GM11168 (cell line): ENCODE measurements around the gene SPEG.

Experiments used
- in situ Hi-C: fragments of 300-500 bp; cut with MboI; formaldehyde crosslinking; loops from one replicate; pipeline ENCODE4 v1.12.0; 2022; ENCODE audit warnings: low sequenced_read_pairs; ENCODE audit not compliant: unreplicated experiment

The SPEG gene

DNA sequence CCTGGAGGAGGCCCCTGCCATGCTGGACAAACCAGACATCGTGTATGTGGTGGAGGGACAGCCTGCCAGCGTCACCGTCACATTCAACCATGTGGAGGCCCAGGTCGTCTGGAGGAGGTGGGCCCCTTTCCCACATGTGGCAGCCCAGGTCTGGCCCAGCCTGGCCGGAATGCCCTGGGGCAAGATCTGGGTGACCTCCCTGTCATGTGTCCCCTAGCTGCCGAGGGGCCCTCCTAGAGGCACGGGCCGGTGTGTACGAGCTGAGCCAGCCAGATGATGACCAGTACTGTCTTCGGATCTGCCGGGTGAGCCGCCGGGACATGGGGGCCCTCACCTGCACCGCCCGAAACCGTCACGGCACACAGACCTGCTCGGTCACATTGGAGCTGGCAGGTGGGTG, 38.9 kb downstream of the SPEG start:
- in situ Hi-C loops, result loop anchor here (10.0 kb wide), 1 partner anchor 51 kb away; no protein-coding TSS in a partner anchor

DNA sequence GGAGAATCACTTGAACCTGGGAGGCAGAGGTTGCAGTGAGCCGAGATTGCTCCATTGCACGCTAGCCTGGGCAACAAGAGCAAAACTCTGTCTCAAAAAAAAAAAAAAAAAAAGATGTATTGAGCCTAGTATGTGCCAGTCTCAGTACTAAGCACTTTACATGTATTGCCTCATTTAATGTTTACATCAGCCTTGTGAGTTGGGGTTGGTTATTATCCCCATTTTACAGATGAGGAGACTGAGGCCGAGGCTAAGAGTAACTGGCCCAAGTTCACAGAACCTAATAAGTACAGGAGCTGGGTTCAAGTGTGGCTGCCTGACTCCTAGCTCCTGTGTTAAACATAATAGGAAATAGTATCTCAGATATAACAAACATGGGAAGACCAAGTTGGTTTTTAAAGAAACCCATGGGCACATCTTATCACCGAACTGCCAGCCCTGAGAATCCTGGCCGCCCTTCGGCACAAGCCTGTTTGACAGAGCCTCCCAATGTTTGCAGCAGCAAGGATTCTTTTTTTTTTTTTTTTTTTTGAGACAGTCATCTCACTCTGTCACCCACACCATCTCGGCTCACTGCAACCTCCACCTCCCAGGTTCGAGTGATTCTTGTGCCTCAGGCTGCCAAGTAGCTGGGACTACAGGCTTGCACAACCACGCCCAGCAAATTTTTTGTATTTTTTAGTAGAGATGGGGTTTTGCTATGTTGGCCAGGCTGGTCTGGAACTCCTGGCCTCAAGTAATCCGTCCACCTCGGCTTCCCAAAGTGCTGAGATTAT, 39.8 kb downstream of the SPEG start:
- in situ Hi-C loops, result loop anchor here (10.0 kb wide), 1 partner anchor 50 kb away; no protein-coding TSS in a partner anchor

DNA sequence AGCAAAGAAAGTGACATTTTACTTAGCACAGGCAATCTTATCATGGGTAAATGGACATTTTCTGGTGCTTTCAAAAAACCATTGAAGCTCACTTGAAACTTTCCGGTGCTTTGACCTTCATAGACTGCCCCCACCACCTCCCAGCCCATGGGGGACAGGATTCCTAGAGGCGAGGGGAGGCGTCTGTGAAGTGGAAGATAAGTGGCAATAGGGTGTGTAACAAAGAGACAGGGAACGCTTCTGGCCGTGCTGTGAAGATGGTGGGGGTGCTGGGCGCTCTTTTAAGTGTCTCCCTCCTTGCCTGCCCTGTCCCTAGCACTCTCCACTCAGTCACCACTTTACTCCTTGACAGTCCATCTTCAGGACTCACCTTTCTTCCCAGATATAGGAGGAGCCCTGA, 40.6 kb downstream of the SPEG start:
- in situ Hi-C loops, result loop anchor here (10.0 kb wide), 1 partner anchor 50 kb away; no protein-coding TSS in a partner anchor

DNA sequence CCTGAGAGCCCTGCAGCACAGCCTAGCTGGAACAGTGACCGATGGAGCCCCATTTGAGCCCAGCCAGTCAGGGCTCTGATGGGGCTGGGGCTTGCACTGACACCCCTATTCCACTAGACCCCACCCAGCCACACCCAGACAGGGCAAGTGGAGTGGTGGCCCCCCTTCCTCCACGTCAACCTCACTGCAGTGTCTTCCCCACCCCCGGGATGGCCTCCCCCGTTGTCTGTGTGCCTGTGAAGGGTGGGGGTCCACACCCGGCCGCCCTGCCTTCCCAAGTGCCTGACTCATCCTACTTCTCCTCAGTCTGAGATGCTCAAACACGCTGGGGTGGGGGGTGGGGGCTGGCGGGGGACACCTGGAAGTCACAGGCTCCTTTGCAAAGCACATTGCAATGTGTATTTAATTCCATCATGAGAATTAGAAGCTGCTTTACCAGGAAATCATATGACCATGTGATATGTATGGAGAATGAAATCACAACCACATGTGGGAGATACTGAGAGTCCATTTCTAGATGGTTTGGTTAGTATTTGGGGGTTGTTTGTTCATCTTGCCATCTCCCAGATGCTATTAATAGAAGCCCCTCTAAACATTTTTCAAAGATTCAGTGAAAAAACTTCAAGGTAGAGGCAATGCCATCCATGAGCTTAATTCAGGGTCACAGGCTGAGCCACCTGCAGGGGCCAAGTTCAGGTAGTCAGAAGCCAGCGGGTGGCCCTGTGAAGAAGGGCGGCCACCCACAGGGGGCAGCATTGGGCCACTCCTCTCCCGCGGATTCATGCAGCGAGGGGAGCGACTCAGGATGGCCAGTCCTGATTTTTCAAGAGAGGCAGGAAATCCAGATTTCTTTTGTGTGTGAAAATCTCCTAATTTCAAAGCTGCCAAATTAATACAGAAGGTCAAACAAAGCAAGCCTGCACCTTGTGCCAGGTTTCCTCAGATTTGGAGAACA, 41.3 kb downstream of the SPEG start:
- in situ Hi-C loops, result loop anchor here (10.0 kb wide), 1 partner anchor 49 kb away; no protein-coding TSS in a partner anchor

DNA sequence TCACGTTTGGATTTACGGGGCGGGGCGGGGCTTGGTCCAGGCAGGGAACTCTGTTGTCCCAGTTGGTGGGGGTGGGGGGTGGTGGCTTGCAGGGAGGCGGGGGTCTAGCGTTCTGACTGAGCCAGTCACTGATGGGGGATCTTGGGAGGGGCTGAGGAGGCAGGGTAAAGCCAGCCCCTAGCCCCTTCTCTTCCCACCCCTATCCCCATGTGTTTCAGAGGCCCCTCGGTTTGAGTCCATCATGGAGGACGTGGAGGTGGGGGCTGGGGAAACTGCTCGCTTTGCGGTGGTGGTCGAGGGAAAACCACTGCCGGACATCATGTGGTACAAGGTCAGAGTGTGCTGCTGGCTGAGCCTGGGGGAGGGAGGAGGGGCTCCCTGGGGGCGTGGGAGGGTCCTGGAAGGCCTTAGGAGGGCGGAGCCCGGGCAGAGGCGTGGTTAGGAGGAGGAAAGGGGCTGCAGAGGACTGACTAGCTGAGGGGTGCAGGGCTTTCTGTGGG, 42.1 kb downstream of the SPEG start:
- in situ Hi-C loops, result loop anchor here (10.0 kb wide), 1 partner anchor 48 kb away; no protein-coding TSS in a partner anchor

DNA sequence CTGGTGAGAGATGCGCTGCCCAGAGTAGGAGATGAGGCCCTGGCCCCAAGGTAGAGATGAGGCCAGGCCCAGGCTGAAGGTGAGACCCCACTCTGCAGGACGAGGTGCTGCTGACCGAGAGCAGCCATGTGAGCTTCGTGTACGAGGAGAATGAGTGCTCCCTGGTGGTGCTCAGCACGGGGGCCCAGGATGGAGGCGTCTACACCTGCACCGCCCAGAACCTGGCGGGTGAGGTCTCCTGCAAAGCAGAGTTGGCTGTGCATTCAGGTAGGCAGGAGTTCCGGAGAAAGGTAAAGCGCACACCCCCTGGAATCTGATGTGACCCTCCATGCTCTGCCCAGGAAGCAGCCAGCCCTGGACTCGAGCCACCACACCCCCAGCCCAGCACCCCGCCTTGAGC, 42.5 kb downstream of the SPEG start:
- in situ Hi-C loops, result loop anchor here (10.0 kb wide), 1 partner anchor 48 kb away; no protein-coding TSS in a partner anchor

DNA sequence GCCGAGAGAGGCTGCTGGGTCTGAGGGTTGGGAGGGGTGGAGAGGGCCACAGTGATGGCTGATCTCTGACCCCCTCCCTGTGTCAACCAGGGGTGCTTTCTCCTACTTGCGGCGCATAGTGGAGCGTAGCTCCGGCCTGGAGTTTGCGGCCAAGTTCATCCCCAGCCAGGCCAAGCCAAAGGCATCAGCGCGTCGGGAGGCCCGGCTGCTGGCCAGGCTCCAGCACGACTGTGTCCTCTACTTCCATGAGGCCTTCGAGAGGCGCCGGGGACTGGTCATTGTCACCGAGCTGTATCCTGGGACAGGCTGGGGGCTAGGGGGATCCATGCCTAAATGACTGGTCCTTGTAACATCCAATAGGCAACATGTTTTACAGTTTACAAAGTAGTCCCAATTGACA, 43.2 kb downstream of the SPEG start:
- in situ Hi-C loops, result loop anchor here (10.0 kb wide), 1 partner anchor 47 kb away; no protein-coding TSS in a partner anchor

DNA sequence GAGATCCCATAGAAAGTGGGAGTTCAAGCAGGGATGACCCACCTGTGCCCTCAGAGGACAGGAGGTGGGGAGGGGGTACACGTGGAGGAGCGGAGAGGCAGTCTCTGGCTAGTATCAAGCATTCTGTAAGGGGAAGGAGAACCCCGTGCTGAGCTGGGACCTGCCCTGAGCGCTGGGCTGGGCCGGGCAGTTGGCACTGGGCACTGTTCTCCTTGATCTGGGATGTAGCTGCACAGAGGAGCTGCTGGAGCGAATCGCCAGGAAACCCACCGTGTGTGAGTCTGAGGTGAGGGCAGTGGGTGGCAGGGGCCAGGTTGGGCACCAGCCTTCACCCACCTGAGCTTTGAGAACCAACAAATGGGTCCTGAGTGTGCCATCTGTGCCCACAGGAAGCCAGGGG, 44.3 kb downstream of the SPEG start:
- in situ Hi-C loops, result loop anchor here (10.0 kb wide), 1 partner anchor 46 kb away; no protein-coding TSS in a partner anchor

DNA sequence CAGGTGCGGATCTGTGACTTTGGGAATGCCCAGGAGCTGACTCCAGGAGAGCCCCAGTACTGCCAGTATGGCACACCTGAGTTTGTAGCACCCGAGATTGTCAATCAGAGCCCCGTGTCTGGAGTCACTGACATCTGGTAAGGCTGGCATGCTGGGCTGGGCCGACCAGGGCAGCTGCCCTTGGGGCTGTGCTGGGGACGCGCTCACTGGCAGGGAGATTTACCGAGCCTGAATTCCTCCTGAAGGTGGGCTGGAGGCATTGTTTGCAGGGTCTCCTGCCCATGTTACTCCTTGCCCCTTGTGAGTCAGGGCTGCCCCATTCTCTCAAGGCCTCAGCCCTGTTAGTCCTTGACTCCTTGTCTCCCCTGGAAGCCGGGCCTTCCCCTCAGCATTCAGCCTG, 45.4 kb downstream of the SPEG start:
- in situ Hi-C loops, result no loop called here

DNA sequence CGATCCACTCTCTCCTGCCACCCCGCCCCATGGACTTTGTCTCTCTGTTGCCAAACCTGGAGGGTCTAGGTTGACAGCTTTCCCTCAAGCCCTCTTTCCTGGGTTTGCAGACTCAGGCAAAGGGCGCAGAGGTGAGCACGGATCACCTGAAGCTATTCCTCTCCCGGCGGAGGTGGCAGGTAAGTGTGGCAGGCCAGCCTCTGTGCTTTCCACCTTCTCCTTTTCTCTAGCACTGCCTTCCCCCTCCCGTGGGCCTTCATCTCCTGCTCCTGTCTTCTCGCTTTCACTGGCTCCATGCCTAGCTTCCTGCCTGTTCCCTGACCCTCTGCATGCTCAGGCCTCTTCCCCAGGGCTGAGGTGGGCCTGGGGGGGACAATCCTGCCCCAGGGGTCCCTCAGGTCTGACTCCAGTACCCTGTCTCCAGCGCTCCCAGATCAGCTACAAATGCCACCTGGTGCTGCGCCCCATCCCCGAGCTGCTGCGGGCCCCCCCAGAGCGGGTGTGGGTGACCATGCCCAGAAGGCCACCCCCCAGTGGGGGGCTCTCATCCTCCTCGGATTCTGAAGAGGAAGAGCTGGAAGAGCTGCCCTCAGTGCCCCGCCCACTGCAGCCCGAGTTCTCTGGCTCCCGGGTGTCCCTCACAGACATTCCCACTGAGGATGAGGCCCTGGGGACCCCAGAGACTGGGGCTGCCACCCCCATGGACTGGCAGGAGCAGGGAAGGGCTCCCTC, 48.2 kb downstream of the SPEG start:
- in situ Hi-C loops, result no loop called here

DNA sequence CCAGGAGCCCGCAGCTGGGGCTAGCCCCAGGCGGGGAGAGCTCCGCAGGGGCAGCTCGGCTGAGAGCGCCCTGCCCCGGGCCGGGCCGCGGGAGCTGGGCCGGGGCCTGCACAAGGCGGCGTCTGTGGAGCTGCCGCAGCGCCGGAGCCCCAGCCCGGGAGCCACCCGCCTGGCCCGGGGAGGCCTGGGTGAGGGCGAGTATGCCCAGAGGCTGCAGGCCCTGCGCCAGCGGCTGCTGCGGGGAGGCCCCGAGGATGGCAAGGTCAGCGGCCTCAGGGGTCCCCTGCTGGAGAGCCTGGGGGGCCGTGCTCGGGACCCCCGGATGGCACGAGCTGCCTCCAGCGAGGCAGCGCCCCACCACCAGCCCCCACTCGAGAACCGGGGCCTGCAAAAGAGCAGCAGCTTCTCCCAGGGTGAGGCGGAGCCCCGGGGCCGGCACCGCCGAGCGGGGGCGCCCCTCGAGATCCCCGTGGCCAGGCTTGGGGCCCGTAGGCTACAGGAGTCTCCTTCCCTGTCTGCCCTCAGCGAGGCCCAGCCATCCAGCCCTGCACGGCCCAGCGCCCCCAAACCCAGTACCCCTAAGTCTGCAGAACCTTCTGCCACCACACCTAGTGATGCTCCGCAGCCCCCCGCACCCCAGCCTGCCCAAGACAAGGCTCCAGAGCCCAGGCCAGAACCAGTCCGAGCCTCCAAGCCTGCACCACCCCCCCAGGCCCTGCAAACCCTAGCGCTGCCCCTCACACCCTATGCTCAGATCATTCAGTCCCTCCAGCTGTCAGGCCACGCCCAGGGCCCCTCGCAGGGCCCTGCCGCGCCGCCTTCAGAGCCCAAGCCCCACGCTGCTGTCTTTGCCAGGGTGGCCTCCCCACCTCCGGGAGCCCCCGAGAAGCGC, 49.1 kb downstream of the SPEG start:
- in situ Hi-C loops, result no loop called here

DNA sequence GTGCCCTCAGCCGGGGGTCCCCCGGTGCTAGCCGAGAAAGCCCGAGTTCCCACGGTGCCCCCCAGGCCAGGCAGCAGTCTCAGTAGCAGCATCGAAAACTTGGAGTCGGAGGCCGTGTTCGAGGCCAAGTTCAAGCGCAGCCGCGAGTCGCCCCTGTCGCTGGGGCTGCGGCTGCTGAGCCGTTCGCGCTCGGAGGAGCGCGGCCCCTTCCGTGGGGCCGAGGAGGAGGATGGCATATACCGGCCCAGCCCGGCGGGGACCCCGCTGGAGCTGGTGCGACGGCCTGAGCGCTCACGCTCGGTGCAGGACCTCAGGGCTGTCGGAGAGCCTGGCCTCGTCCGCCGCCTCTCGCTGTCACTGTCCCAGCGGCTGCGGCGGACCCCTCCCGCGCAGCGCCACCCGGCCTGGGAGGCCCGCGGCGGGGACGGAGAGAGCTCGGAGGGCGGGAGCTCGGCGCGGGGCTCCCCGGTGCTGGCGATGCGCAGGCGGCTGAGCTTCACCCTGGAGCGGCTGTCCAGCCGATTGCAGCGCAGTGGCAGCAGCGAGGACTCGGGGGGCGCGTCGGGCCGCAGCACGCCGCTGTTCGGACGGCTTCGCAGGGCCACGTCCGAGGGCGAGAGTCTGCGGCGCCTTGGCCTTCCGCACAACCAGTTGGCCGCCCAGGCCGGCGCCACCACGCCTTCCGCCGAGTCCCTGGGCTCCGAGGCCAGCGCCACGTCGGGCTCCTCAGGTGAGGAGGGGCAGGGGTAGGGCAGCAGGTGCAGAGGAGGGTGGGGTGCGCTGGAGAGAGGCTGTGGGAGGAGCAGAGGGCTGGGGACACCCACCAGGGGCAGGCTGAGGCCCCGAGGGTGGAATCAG, 49.9 kb downstream of the SPEG start:
- in situ Hi-C loops, result no loop called here

DNA sequence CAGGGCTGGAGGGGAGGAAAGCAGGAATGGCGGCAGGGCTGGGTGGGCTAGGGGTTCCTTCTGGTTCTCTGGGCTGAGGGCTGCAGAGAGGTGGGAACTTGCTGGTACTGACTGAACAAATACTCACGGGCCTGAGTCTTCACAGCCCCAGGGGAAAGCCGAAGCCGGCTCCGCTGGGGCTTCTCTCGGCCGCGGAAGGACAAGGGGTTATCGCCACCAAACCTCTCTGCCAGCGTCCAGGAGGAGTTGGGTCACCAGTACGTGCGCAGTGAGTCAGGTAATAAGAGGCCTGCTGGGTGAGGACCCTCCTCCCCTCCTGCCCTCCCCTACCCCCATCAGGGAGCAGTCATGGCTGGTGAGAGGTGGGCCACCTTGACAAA, 50.5 kb downstream of the SPEG start:
- in situ Hi-C loops, result no loop called here

DNA sequence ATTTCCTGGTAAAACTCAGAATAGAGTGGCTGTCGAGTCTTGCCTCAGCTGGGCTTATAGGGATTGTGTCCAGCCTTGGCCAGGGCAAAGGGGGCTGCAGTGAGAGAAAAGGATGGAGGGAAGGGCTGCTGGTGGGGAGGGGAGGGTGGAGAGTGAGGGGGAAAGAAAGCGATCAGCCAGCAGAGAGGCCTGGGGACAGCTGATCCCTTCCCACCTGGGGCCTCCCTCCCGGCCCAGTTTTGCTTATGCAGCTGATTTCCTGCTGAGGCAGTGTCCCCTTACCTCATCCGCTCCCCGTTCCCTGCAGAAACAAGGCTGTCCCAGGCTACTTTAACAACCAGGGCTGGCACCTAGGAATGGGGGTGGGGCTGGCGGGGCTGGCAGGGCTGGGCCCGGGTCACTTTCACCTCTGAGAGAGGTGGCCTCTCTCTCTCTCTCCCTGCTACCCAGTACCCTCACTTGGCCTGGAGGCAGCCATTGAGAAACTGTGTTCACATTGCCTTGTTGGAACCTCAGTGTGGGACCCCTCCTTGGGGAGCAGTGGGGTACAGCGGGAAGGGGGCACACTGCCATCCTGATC, 51.8 kb downstream of the SPEG start:
- in situ Hi-C loops, result no loop called here

DNA sequence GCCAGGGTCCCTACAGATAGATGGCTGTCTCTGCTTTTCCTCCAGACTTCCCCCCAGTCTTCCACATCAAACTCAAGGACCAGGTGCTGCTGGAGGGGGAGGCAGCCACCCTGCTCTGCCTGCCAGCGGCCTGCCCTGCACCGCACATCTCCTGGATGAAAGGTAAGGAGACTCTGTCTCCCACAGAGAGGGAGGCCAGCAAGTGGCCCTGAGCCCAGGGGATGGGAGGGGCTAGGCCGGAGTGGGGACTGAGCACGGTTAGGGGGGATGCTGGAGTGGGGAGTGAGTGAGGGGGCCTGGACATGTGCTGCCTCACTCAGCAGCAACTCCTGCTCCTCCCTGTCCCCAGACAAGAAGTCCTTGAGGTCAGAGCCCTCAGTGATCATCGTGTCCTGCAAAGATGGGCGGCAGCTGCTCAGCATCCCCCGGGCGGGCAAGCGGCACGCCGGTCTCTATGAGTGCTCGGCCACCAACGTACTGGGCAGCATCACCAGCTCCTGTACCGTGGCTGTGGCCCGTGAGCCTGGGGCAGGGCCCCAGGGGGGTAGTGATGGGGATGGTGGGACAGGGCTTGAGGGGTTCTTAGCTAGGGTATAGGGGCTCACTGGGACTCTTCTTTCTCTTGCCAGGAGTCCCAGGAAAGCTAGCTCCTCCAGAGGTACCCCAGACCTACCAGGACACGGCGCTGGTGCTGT, 53.7 kb downstream of the SPEG start:
- in situ Hi-C loops, result no loop called here

DNA sequence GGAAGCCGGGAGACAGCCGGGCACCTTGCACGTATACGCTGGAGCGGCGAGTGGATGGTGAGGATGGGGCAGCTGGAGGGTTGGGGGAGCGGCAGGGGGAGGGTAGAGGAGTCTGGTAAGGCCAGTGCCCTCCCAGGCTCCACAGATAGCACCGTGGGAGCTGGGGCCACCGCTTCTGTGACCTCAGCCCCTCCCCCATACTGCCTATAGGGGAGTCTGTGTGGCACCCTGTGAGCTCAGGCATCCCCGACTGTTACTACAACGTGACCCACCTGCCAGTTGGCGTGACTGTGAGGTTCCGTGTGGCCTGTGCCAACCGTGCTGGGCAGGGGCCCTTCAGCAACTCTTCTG, 54.2 kb downstream of the SPEG start:
- in situ Hi-C loops, result no loop called here

DNA sequence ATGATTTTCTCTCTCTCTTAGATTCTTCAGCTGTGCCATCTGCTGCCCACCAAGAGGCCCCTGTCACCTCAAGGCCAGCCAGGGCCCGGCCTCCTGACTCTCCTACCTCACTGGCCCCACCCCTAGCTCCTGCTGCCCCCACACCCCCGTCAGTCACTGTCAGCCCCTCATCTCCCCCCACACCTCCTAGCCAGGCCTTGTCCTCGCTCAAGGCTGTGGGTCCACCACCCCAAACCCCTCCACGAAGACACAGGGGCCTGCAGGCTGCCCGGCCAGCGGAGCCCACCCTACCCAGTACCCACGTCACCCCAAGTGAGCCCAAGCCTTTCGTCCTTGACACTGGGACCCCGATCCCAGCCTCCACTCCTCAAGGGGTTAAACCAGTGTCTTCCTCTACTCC, 54.7 kb downstream of the SPEG start:
- in situ Hi-C loops, result no loop called here
